OCI-LY7 (cell line): ENCODE data around the gene VPS13C.

Experiments used
- CTCF ChIP-seq: fragments of 200-600 bp; sonication (generic); conservative IDR thresholded peaks from 2 replicates; pipeline ENCODE4 v1.5.1; 2014; ENCODE audit warnings: mild to moderate bottlenecking, antibody characterized with exemption, low read length, moderate library complexity, mixed read lengths
- EZH2phosphoT487 ChIP-seq: fragments of 200-600 bp; sonication (generic); IDR thresholded peaks from 2 replicates; pipeline ENCODE4 v1.6.1; 2018; ENCODE audit warnings: low read depth, borderline replicate concordance, mild to moderate bottlenecking, mixed run types, antibody characterized with exemption, low read length, moderate library complexity, mixed read lengths

- TF ChIP-seq CTCF (no peak), EZH2phosphoT487 (no peak)
Observed at GRCh38 chr15:62068810-62069167, 8.5 kb upstream of the VPS13C start.
